Cerebellar nuclear complex (tissue), 1 donor: ENCODE results near the gene ISCU.
"Not testable (repeated sequence)": the region's sequence is repeated elsewhere in the genome, so short reads cannot be mapped to it uniquely, and the experiment has no call there.

Experiments
- DNase-seq, 2 experiments: peaks; one replicate each; lab custom pipeline; 2025; lab: John Stamatoyannopoulos, UW

The ISCU gene

GRCh38 chr12:108543652-108544051 lies 18.7 kb upstream of the ISCU start:
- DNase-seq: no peak

- DNase-seq: no peak
These were observed 14.7 kb upstream of the ISCU start for GRCh38 chr12:108547686-108548085.

GRCh38 chr12:108548954-108549521 lies 13.4 kb upstream of the ISCU start:
- no peak for DNase-seq

- DNase-seq: no peak
These were observed 10.9 kb upstream of the ISCU start for GRCh38 chr12:108551535-108551934.

- no peak for DNase-seq
These were observed 8.6 kb upstream of the ISCU start for GRCh38 chr12:108553799-108554198.

GRCh38 chr12:108555383-108555782 lies 7.0 kb upstream of the ISCU start:
- not testable (repeated sequence) for DNase-seq

GRCh38 chr12:108559007-108559655 lies 3.3 kb upstream of the ISCU start:
- DNase-seq: no peak

GRCh38 chr12:108559748-108560147 lies 2.6 kb upstream of the ISCU start:
- no peak for DNase-seq

- DNase-seq: no peak
These were observed 2.1 kb upstream of the ISCU start for GRCh38 chr12:108560321-108560721.

- peak; percentile 17 to 76 for DNase-seq
These were observed 1.4 kb upstream of the ISCU start, which contains the start of gene SART3 for GRCh38 chr12:108560752-108561719. TSS of gene SART3 (minus strand) at chr12:108561173. CDS start at chr12:108561154, 19 bp downstream.

- no peak for DNase-seq
These were observed 496 bp upstream of the ISCU start for GRCh38 chr12:108561852-108562347.

GRCh38 chr12:108563136-108563803 lies 874 bp downstream of the ISCU start:
- DNase-seq: no peak

- no peak for DNase-seq
These were observed 1.4 kb downstream of the ISCU start for GRCh38 chr12:108563804-108564151.

- no peak for DNase-seq
These were observed 2.3 kb downstream of the ISCU start for GRCh38 chr12:108564724-108565123.

- DNase-seq: no peak
These were observed 2.8 kb downstream of the ISCU start for GRCh38 chr12:108565146-108565545.

- no peak for DNase-seq
These were observed 3.6 kb downstream of the ISCU start for GRCh38 chr12:108565976-108566375.

- no peak for DNase-seq
These were observed 4.1 kb downstream of the ISCU start for GRCh38 chr12:108566452-108566851.

- DNase-seq: no peak
These were observed 5.3 kb downstream of the ISCU start for GRCh38 chr12:108567406-108568337.

GRCh38 chr12:108568338-108569154 lies 6.2 kb downstream of the ISCU start:
- DNase-seq: no peak
